ENCODE data around the gene DIS3L.
"Not testable (repeated sequence)": the region's sequence is repeated elsewhere in the genome, so short reads cannot be mapped to it uniquely, and the experiment has no call there.

DIS3L gene

GRCh38 chr15:66323312-66323928 lies 30.1 kb downstream of the DIS3L start:
- no peak for DNase-seq

- DNase-seq: no peak
These were observed 32.7 kb downstream of the DIS3L start for GRCh38 chr15:66326051-66326450.

GRCh38 chr15:66327736-66328135 lies 34.4 kb downstream of the DIS3L start:
- DNase-seq: no peak

GRCh38 chr15:66328771-66329170 lies 35.4 kb downstream of the DIS3L start:
- no peak for DNase-seq

GRCh38 chr15:66348530-66348929 lies 55.2 kb downstream of the DIS3L start:
- DNase-seq: not testable (repeated sequence)

GRCh38 chr15:66356077-66356358 lies 62.6 kb downstream of the DIS3L start:
- no peak for DNase-seq

GRCh38 chr15:66356359-66357236 lies 63.2 kb downstream of the DIS3L start, which contains the start of gene TIPIN:
Gene TIPIN (minus strand): TSS chr15:66356685. CDS start chr15:66352947, 3,738 bp downstream.
- DNase-seq: peak; percentile 87

GRCh38 chr15:66359740-66360139 lies 66.4 kb downstream of the DIS3L start:
- no peak for DNase-seq

GRCh38 chr15:66361745-66362460 lies 68.5 kb downstream of the DIS3L start:
- DNase-seq: not testable (repeated sequence)

- DNase-seq: no peak
These were observed 69.4 kb downstream of the DIS3L start for GRCh38 chr15:66362776-66363175.

- no peak for DNase-seq
These were observed 71.7 kb downstream of the DIS3L start for GRCh38 chr15:66364944-66365528.

- DNase-seq: no peak
These were observed 76.6 kb downstream of the DIS3L start for GRCh38 chr15:66369773-66370651.

- no peak for DNase-seq
These were observed 80.8 kb downstream of the DIS3L start for GRCh38 chr15:66374179-66374578.

- DNase-seq: no peak
These were observed 85.6 kb downstream of the DIS3L start for GRCh38 chr15:66378814-66379430.

- not testable (repeated sequence) for DNase-seq
These were observed 88.0 kb downstream of the DIS3L start for GRCh38 chr15:66381376-66381775.
